Astrocyte (in vitro differentiated cells and primary cell): ENCODE data around the gene HMCN2. TPM values are rescaled to one million over a fixed set of nuclear protein-coding genes. Genes with fewer than 3 reads are reported as not detected.

Source experiments
- DNase-seq: peaks from one replicate; pipeline ENCODE4 v3.0.0-alpha.2; 2010; ENCODE audit warnings: low read depth
- FAIRE-seq: peaks from 2 replicates; lab custom pipeline; 2011; peaks lifted over from hg19 to GRCh38; lab: Jason Lieb, UNC
- H2AFZ ChIP-seq: 2 replicates; pipeline ENCODE4 v1.6.0; 2012; ENCODE audit warnings: low read depth, low read length, inconsistent platforms
- H3K27ac ChIP-seq: 2 replicates; pipeline ENCODE4 v1.5.1; 2011; ENCODE audit warnings: low read depth, low read length, inconsistent platforms
- H3K27me3 ChIP-seq: 2 replicates; pipeline ENCODE4 v1.6.0; 2011; ENCODE audit warnings: low read length, inconsistent platforms; ENCODE audit not compliant: insufficient read depth
- H3K36me3 ChIP-seq: 2 replicates; pipeline ENCODE4 v1.5.1; 2011; ENCODE audit warnings: low read length, inconsistent platforms; ENCODE audit not compliant: insufficient read depth
- H3K4me1 ChIP-seq: 2 replicates; pipeline ENCODE4 v1.5.1; 2011; ENCODE audit warnings: low read length, inconsistent platforms; ENCODE audit not compliant: insufficient read depth
- H3K4me2 ChIP-seq: 2 replicates; pipeline ENCODE4 v1.6.0; 2012; ENCODE audit warnings: low read length, inconsistent platforms
- H3K4me3 ChIP-seq: 2 replicates; pipeline ENCODE4 v1.5.1; 2011; ENCODE audit warnings: low read depth, mild to moderate bottlenecking, low read length, inconsistent platforms; ENCODE audit not compliant: insufficient read depth
- H3K79me2 ChIP-seq: 2 replicates; pipeline ENCODE4 v1.6.0; 2012; ENCODE audit warnings: mild to moderate bottlenecking, low read length, inconsistent platforms; ENCODE audit not compliant: insufficient read depth
- H3K9ac ChIP-seq: 2 replicates; pipeline ENCODE4 v1.6.0; 2012; ENCODE audit warnings: mild to moderate bottlenecking, low read length, inconsistent platforms
- H3K9me3 ChIP-seq: 2 replicates; pipeline ENCODE4 v1.5.1; 2012; ENCODE audit warnings: low read depth, mild to moderate bottlenecking, low read length, inconsistent platforms; ENCODE audit not compliant: insufficient read depth
- H4K20me1 ChIP-seq: 2 replicates; pipeline ENCODE4 v1.6.0; 2012; ENCODE audit warnings: low read length, inconsistent platforms; ENCODE audit not compliant: insufficient read depth
- H3K27ac Mint-ChIP-seq: one replicate; pipeline ENCODE4 v1.8.0; 2021; ENCODE audit warnings: mild to moderate bottlenecking, mixed read lengths; ENCODE audit not compliant: unreplicated experiment
- H3K27me3 Mint-ChIP-seq: one replicate; pipeline ENCODE4 v1.8.0; 2021; ENCODE audit warnings: low read depth, mixed read lengths; ENCODE audit not compliant: unreplicated experiment
- H3K36me3 Mint-ChIP-seq: one replicate; pipeline ENCODE4 v1.8.0; 2021; ENCODE audit warnings: low read depth, mixed read lengths; ENCODE audit not compliant: unreplicated experiment
- H3K4me1 Mint-ChIP-seq: one replicate; pipeline ENCODE4 v1.8.0; 2021; ENCODE audit warnings: low read depth, mixed read lengths; ENCODE audit not compliant: unreplicated experiment
- H3K4me3 Mint-ChIP-seq: one replicate; pipeline ENCODE4 v1.8.0; 2021; ENCODE audit warnings: mild to moderate bottlenecking, moderate library complexity, mixed read lengths; ENCODE audit not compliant: unreplicated experiment
- H3K9me3 Mint-ChIP-seq: one replicate; pipeline ENCODE4 v1.8.0; 2021; ENCODE audit warnings: mild to moderate bottlenecking, mixed read lengths; ENCODE audit not compliant: unreplicated experiment
- EZH2 ChIP-seq: IDR thresholded peaks from 2 replicates; pipeline ENCODE4 v1.6.1; 2012; ENCODE audit warnings: mild to moderate bottlenecking, low read length, inconsistent platforms; ENCODE audit not compliant: insufficient read depth
- total RNA-seq: library from RNA; stranded (reverse); gene quantifications from 2 replicates; pipeline ENCODE4 v1.2.1, GENCODE V29; 2021
- TF ChIP-seq, protein P1 (sequence below): IDR thresholded peaks from 2 replicates; pipeline ENCODE4 v1.5.1; 2011; ENCODE audit warnings: low read depth, mild to moderate bottlenecking, inconsistent platforms, low read length, moderate library complexity; ENCODE audit not compliant: insufficient read depth

Gene HMCN2
- total RNA-seq, 1 donor from 2014 or later, result 1.6 TPM

DNA sequence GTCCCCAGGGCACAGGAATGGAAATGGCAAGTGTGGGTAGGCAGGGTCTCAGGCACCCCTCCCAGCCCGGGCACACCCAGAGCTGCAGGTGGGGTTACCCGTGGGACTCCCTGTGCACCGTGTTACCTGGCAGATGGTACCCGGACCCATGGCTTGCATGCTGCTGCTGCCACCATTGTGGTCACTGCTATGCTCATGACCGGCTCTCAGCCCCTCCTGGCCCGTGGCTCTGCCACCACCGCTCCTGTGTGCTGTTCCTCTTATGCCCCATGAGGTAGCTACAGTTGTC, 21.7 kb upstream of the HMCN2 start:
- H3K4me3 ChIP-seq, result no peak overlapping the region
- no peaks in the 10 kb centered on the region for H3K36me3 ChIP-seq
- no peak overlapping the region for H3K9ac ChIP-seq
- no peak overlapping the region for H3K4me3 Mint-ChIP-seq
- no peak overlapping the region for H2AFZ ChIP-seq
- H3K79me2 ChIP-seq, result no peaks in the 10 kb centered on the region
- H4K20me1 ChIP-seq, result no peaks in the 10 kb centered on the region
- H3K4me2 ChIP-seq, result no peak overlapping the region
- H3K27ac ChIP-seq, result no peak overlapping the region
- no peaks in the 10 kb centered on the region for H3K27me3 ChIP-seq
- TF ChIP-seq, protein P1, sequence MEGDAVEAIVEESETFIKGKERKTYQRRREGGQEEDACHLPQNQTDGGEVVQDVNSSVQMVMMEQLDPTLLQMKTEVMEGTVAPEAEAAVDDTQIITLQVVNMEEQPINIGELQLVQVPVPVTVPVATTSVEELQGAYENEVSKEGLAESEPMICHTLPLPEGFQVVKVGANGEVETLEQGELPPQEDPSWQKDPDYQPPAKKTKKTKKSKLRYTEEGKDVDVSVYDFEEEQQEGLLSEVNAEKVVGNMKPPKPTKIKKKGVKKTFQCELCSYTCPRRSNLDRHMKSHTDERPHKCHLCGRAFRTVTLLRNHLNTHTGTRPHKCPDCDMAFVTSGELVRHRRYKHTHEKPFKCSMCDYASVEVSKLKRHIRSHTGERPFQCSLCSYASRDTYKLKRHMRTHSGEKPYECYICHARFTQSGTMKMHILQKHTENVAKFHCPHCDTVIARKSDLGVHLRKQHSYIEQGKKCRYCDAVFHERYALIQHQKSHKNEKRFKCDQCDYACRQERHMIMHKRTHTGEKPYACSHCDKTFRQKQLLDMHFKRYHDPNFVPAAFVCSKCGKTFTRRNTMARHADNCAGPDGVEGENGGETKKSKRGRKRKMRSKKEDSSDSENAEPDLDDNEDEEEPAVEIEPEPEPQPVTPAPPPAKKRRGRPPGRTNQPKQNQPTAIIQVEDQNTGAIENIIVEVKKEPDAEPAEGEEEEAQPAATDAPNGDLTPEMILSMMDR, result no peak
- TF ChIP-seq EZH2, result no peak
- H3K4me1 Mint-ChIP-seq, result peaks cover 9% of the 10 kb centered on the region
- DNase-seq, result no peak
- peaks cover 4% of the 10 kb centered on the region for H3K27me3 Mint-ChIP-seq
- no peak for FAIRE-seq
- no peak overlapping the region for H3K27ac Mint-ChIP-seq
- no peaks in the 10 kb centered on the region for H3K36me3 Mint-ChIP-seq
- H3K9me3 ChIP-seq, result no peaks in the 10 kb centered on the region
- peaks cover 2% of the 10 kb centered on the region for H3K9me3 Mint-ChIP-seq
- H3K4me1 ChIP-seq, result no peaks in the 10 kb centered on the region

- Mint-ChIP-seq H3K4me1 (peaks cover 8% of the 10 kb centered on the region), H3K27me3 (peaks cover 4% of the 10 kb centered on the region), H3K4me3 (no peak overlapping the region), H3K36me3 (no peaks in the 10 kb centered on the region), H3K27ac (no peak overlapping the region), H3K9me3 (peaks cover 2% of the 10 kb centered on the region)
- H2AFZ ChIP-seq, result no peak overlapping the region
- no peaks in the 10 kb centered on the region for H3K79me2 ChIP-seq
- no peak overlapping the region for H3K27ac ChIP-seq
- TF ChIP-seq EZH2, result no peak
- TF ChIP-seq, protein P1, result no peak
- H3K4me3 ChIP-seq, result no peak overlapping the region
- H3K4me2 ChIP-seq, result no peak overlapping the region
- no peak for DNase-seq
- peaks cover 4% of the 10 kb centered on the region for H3K27me3 ChIP-seq
- no peak overlapping the region for H3K9ac ChIP-seq
- H4K20me1 ChIP-seq, result no peaks in the 10 kb centered on the region
- no peak for FAIRE-seq
- H3K9me3 ChIP-seq, result no peaks in the 10 kb centered on the region
- H3K36me3 ChIP-seq, result no peaks in the 10 kb centered on the region
- H3K4me1 ChIP-seq, result no peaks in the 10 kb centered on the region
Observed at GRCh38 chr9:130244548-130245165, 20.9 kb upstream of the HMCN2 start.

- Histone ChIP-seq H3K4me1 (no peaks in the 10 kb centered on the region), H3K36me3 (no peaks in the 10 kb centered on the region), H3K9ac (no peak overlapping the region), H3K79me2 (no peaks in the 10 kb centered on the region), H3K27me3 (peaks cover 4% of the 10 kb centered on the region), H2AFZ (no peak overlapping the region), H3K4me3 (no peak overlapping the region), H3K4me2 (no peak overlapping the region), H3K9me3 (no peaks in the 10 kb centered on the region), H3K27ac (no peak overlapping the region), H4K20me1 (no peaks in the 10 kb centered on the region)
- FAIRE-seq, result no peak
- TF ChIP-seq EZH2, result no peak
- TF ChIP-seq, protein P1, result no peak
- H3K9me3 Mint-ChIP-seq, result peaks cover 2% of the 10 kb centered on the region
- peaks cover 7% of the 10 kb centered on the region for H3K27me3 Mint-ChIP-seq
- peaks cover 6% of the 10 kb centered on the region for H3K4me1 Mint-ChIP-seq
- no peak overlapping the region for H3K27ac Mint-ChIP-seq
- no peak overlapping the region for H3K4me3 Mint-ChIP-seq
- no peaks in the 10 kb centered on the region for H3K36me3 Mint-ChIP-seq
- DNase-seq, result no peak
Observed at GRCh38 chr9:130245474-130245873, 20.1 kb upstream of the HMCN2 start.
